Measurements from ENCODE around the gene CRACR2A.

Gene CRACR2A

GRCh38 chr12:3607039-3607720, 145.7 kb downstream of the CRACR2A start:
- DNase-seq (ENCODE audit: low read depth) = no peak
- TF ChIP-seq, protein P1, sequence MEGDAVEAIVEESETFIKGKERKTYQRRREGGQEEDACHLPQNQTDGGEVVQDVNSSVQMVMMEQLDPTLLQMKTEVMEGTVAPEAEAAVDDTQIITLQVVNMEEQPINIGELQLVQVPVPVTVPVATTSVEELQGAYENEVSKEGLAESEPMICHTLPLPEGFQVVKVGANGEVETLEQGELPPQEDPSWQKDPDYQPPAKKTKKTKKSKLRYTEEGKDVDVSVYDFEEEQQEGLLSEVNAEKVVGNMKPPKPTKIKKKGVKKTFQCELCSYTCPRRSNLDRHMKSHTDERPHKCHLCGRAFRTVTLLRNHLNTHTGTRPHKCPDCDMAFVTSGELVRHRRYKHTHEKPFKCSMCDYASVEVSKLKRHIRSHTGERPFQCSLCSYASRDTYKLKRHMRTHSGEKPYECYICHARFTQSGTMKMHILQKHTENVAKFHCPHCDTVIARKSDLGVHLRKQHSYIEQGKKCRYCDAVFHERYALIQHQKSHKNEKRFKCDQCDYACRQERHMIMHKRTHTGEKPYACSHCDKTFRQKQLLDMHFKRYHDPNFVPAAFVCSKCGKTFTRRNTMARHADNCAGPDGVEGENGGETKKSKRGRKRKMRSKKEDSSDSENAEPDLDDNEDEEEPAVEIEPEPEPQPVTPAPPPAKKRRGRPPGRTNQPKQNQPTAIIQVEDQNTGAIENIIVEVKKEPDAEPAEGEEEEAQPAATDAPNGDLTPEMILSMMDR (IDR thresholded peaks at IDR 0.05; ENCODE audit: insufficient read depth, low read depth, low read length, missing control alignments) = no peak

DNA sequence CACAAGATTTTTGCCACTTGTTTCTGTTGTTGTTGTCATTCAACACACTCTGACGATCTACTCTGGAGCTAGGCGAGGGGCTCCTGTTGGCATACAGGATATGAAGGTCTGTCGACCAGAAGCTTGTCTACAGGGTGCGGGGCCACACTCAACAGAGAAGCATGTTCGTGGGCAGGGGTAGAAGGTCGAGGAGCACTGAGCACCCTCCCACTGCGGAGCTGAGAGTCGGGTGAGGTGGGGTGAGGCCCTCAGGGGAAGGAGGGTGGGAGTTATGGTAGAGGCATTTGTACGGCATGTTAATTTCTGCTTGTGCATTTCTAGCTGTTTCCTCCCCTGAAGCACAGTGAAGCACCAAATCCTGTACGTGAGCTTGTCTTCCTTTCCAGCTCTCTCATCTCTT, 146.8 kb downstream of the CRACR2A start:
- no peak for DNase-seq (ENCODE audit: low read depth)
- TF ChIP-seq, protein P1 (IDR thresholded peaks at IDR 0.05; ENCODE audit: insufficient read depth, low read depth, low read length, missing control alignments) = no peak
- no peak overlapping the region for H3K4me3 ChIP-seq (ENCODE audit: low read depth, low read length)

More at GRCh38 chr12:3607039-3607720, 145.7 kb downstream of the CRACR2A start:
- H3K4me3 ChIP-seq (ENCODE audit: low read depth, low read length) = no peak overlapping the region

DNA sequence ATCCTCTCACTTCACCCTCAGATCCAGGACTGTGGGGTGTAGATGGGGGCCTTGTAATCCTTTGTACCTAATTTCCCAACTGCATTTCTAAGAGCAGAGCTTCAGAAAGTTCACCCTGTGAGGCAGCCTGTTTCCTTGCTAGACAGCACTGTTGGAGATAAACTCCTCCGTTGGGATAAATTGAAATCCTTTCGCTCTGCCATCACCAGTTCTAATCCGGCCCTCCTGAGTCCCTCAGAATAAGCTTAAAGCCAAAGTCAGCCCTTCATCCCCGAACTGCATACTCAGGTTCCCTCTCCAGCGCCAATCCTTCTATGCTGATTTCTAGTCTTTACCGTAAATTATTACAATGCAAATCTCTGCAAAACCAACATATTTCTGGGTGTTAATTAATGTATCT, 147.2 kb downstream of the CRACR2A start:
- TF ChIP-seq, protein P1 (IDR thresholded peaks at IDR 0.05; ENCODE audit: insufficient read depth, low read depth, low read length, missing control alignments) = no peak
- no peak overlapping the region for H3K4me3 ChIP-seq (ENCODE audit: low read depth, low read length)
- DNase-seq (ENCODE audit: low read depth) = no peak

DNA sequence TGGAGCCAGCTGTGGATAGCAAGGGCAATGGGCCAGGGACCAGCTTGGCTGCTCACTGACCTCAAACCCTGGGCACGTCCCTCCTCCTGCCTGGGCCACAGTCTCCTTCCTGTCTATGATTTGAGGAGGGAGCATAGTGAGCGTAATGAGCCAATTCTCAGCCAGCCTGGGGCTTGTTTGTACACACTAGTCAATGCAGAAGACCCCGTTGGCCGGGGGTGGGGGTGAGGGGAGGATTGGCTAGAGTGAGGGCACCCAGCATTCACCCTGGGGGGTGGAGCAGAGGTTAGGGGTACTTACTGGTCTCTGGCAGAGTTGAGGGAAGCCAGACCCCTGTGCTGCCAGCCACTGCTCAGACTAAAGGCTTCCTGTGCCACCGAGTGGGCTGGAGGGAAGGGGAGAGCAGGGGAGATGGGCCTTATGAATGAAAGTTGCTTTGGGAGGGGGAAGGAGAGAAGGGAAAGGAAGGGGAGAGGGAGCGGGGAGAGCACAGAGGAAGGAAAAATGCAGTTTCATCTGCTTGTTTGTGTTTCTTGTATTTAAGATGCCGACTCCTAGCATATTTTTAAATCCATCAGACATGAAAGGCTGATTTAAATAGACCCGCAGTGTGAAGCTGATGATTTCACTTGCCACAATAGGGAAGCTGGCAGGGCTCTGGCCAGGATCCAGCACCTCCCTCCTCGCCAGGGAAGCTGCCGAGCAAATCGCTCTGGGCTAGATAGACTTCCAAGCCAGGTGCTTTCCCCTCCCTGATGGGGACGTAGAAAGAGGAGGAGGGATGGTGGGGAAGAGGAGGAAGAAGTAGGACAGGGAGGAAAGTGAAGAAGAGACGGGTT, 147.9 kb downstream of the CRACR2A start:
- TF ChIP-seq, protein P1 (IDR thresholded peaks at IDR 0.05; ENCODE audit: insufficient read depth, low read depth, low read length, missing control alignments) = no peak
- DNase-seq (ENCODE audit: low read depth) = no peak
- H3K4me3 ChIP-seq (ENCODE audit: low read depth, low read length) = no peak overlapping the region

- no peak for DNase-seq (ENCODE audit: low read depth)
- TF ChIP-seq, protein P1 (IDR thresholded peaks at IDR 0.05; ENCODE audit: insufficient read depth, low read depth, low read length, missing control alignments) = no peak
- no peak overlapping the region for H3K4me3 ChIP-seq (ENCODE audit: low read depth, low read length)
Measured at GRCh38 chr12:3604286-3604685, 148.6 kb downstream of the CRACR2A start.

- no peak overlapping the region for H3K4me3 ChIP-seq (ENCODE audit: low read depth, low read length)
- no peak for DNase-seq (ENCODE audit: low read depth)
Measured at GRCh38 chr12:3603576-3603975, 149.3 kb downstream of the CRACR2A start.

More at GRCh38 chr12:3603576-3603975, 149.3 kb downstream of the CRACR2A start:
- TF ChIP-seq, protein P1 (IDR thresholded peaks at IDR 0.05; ENCODE audit: insufficient read depth, low read depth, low read length, missing control alignments) = no peak
